ENCODE data around the gene CNN1. TPM values are rescaled to one million over a fixed set of nuclear protein-coding genes. Genes with fewer than 3 reads are reported as not detected.
"Not testable (repeated sequence)": the region's sequence is repeated elsewhere in the genome, so short reads cannot be mapped to it uniquely, and the experiment has no call there.

Gene CNN1
- total RNA-seq, 1 donor = 4.2 TPM

- no peak for DNase-seq (ENCODE audit: low read depth)
- H3K4me3 ChIP-seq (ENCODE audit: low read depth, low read length) = no peak overlapping the region
- TF ChIP-seq CTCF (IDR thresholded peaks at IDR 0.05; ENCODE audit: insufficient read depth, low read length) = no peak
Observed at GRCh38 chr19:11587975-11588631, 49.5 kb downstream of the CNN1 start.

- no peak overlapping the region for H3K4me3 ChIP-seq (ENCODE audit: low read depth, low read length)
- TF ChIP-seq CTCF (IDR thresholded peaks at IDR 0.05; ENCODE audit: insufficient read depth, low read length) = no peak
- DNase-seq (ENCODE audit: low read depth) = no peak
Observed at GRCh38 chr19:11594084-11594483, 55.4 kb downstream of the CNN1 start.

DNA sequence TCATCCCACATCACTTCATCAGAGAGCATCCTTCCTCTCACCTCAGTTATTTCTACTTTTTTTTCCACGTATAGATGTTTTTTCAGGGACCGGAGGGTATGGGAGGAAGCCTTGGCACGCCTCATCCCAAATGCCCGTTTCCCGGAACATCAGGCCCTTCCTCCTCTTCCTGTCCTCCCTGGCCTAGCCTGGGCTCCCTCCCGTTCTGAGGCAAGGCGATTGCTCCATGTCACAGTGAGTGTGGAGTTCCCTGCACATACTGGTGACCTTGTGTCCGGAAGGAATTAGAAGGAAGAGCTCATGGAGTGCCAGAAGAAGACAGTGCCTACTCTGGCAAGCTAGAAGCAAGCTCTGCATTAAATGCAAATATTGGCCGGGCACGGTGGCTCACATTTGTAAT, 57.5 kb downstream of the CNN1 start:
- no peak for DNase-seq (ENCODE audit: low read depth)
- no peak overlapping the region for H3K4me3 ChIP-seq (ENCODE audit: low read depth, low read length)
- TF ChIP-seq CTCF (IDR thresholded peaks at IDR 0.05; ENCODE audit: insufficient read depth, low read length) = no peak

DNA sequence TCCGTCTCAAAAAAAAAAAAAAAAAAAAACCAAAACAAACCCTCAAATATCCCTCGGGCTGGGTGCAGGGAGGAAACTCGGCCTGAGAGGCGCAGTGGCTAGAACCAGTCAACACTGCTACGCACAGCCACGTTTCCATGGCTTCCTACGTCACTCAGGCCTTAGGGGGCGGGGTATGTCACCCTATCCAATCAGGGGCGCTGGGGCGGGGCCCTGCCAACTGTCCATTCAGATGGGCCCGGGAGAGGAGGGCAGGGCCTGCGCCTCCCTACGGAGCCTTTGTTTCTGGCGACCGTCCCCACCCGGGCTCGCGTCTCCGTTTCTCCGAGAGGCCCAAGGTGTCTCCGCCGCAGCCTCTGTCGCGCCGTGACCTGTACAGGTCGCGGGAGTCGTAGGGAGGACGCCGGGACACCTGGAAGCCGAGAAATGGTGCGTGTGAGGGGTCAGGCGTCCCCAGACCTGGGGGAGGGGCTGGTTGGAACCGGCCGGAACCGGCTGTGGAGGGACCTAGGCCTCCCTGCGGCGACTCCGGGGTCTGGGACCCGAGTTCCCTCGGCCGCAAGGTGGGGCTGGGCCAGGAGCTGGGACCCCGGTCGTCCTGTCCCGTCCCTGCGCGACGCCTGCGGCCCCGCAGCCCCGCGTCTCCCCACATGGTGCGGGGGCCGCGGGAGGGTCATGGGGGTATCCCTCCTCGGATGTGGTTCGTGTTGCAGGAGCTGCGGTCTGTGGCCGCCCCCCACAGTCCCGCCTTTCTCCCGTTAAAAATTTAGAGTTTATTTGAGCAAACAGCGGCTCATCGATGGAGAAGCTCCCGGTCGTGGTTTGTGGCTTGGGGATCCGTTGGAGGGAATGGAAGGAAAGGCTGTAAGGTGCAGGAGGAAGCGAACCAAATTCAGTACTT, 58.8 kb downstream of the CNN1 start, which contains the start of gene ZNF627:
ZNF627 (plus strand) TSS at position 282 of the 901 bp plus-strand sequence; CDS start at position 427, 145 bp downstream.
- peak; percentile 33 for TF ChIP-seq CTCF (IDR thresholded peaks at IDR 0.05; ENCODE audit: insufficient read depth, low read length)
- peak within 1 kb of the TSS; percentile 86 for H3K4me3 ChIP-seq (ENCODE audit: low read depth, low read length)
- peak; percentile 97 for DNase-seq (ENCODE audit: low read depth)

DNA sequence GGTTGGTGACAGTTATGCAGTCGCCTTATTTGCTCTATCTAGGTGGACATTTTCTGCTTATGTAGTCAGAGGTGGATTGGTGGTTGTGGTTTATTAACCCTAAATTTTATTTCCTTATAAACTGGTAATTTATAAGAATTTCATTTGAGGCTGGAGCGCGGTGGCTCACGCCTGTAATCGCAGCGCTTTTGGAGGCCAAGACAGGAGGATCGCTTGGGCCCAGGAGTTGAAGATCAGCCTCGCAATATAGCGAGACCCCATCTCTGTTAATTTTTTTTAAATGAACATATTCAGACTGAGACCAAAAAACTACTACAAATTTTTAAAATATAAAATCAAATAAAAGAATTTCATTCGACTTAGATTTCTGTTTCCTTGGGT, 59.4 kb downstream of the CNN1 start:
- DNase-seq (ENCODE audit: low read depth) = peak; percentile 43
- no peak for TF ChIP-seq CTCF (IDR thresholded peaks at IDR 0.05; ENCODE audit: insufficient read depth, low read length)
- peak overlapping the region; percentile 86 for H3K4me3 ChIP-seq (ENCODE audit: low read depth, low read length)

GRCh38 chr19:11598746-11599145, 60.1 kb downstream of the CNN1 start:
- peak overlapping the region; percentile 18 for H3K4me3 ChIP-seq (ENCODE audit: low read depth, low read length)
- TF ChIP-seq CTCF (IDR thresholded peaks at IDR 0.05; ENCODE audit: insufficient read depth, low read length) = no peak
- DNase-seq (ENCODE audit: low read depth) = no peak

DNA sequence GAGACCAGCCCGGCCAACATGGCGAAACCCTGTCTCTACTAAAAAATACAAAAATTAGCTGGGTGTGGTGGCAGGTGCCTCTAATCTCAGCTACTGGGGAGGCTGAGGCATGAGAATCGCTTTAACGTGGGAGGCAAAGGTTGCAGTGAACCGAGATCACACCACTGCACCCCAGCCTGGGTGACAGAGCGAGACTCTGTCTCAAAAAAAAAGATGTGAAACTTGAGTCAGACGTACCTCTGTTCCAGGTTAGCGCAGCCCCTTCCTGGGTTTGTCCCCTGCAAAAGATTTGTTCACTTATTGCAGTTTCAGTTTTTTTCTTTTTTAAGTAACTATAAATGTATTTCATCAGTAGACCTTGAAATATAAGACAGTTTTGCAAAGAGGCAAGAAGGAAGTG, 61.1 kb downstream of the CNN1 start:
- H3K4me3 ChIP-seq (ENCODE audit: low read depth, low read length); DNase-seq (ENCODE audit: low read depth): not testable (repeated sequence)
